DND-41 (cell line): Measurements from ENCODE around the gene KRTAP19-8.

Source experiments
- ATAC-seq: fragments of 200-7000 bp; cut with Tn5 transposase; 3 replicates; pipeline ENCODE4 v1.9.1; 2021; ENCODE audit warnings: low read depth; ENCODE audit not compliant: insufficient read depth
- DNase-seq: peaks from one replicate; pipeline ENCODE4 v3.0.0-alpha.2; 2020
- H2AFZ ChIP-seq: 2 replicates; pipeline ENCODE4 v1.6.0; 2012; ENCODE audit warnings: low read depth, low read length
- H3K27ac ChIP-seq: 2 replicates; pipeline ENCODE4 v1.5.1; 2012; ENCODE audit warnings: low read length, inconsistent platforms
- H3K27me3 ChIP-seq: fragments of 200-600 bp; sonication (generic); 2 replicates; pipeline ENCODE4 v1.6.0; 2012; ENCODE audit warnings: low read length, mild to moderate bottlenecking, inconsistent platforms; ENCODE audit not compliant: insufficient read depth, poor library complexity
- H3K36me3 ChIP-seq: 2 replicates; pipeline ENCODE4 v1.5.1; 2012; ENCODE audit warnings: low read length, inconsistent platforms; ENCODE audit not compliant: insufficient read depth
- H3K4me1 ChIP-seq: 2 replicates; pipeline ENCODE4 v1.5.1; 2012; ENCODE audit warnings: mild to moderate bottlenecking, low read length; ENCODE audit not compliant: insufficient read depth
- H3K4me2 ChIP-seq: 2 replicates; pipeline ENCODE4 v1.6.0; 2012; ENCODE audit warnings: mild to moderate bottlenecking, moderate library complexity, low read length, inconsistent platforms; ENCODE audit not compliant: insufficient read depth
- H3K4me3 ChIP-seq, 2 experiments: fragments of 200-600 bp in 1 of 2; shearing (Covaris generic) in 1 of 2; 2 replicates each; pipeline ENCODE4 v1.5.1; 2012 to 2016; ENCODE audit warnings: inconsistent platforms in 2 of 2, low read length in 2 of 2, mild to moderate bottlenecking in 2 of 2, low read depth in 1 of 2, moderate library complexity in 1 of 2
- H3K79me2 ChIP-seq: 2 replicates; pipeline ENCODE4 v1.6.0; 2012; ENCODE audit warnings: low read length, inconsistent platforms; ENCODE audit not compliant: insufficient read depth
- H3K9ac ChIP-seq: 2 replicates; pipeline ENCODE4 v1.6.0; 2012; ENCODE audit warnings: low read depth, mild to moderate bottlenecking, inconsistent platforms, low read length, moderate library complexity
- H3K9me3 ChIP-seq: 2 replicates; pipeline ENCODE4 v1.5.1; 2012; ENCODE audit warnings: low read length, moderate library complexity, mild to moderate bottlenecking, inconsistent platforms; ENCODE audit not compliant: insufficient read depth, severe bottlenecking
- H4K20me1 ChIP-seq: 2 replicates; pipeline ENCODE4 v1.6.0; 2012; ENCODE audit warnings: low read length; ENCODE audit not compliant: insufficient read depth
- CTCF ChIP-seq: IDR thresholded peaks from 2 replicates; pipeline ENCODE4 v1.5.1; 2012; ENCODE audit warnings: borderline replicate concordance, low read length, moderate library complexity, mild to moderate bottlenecking; ENCODE audit not compliant: poor library complexity, severe bottlenecking; ENCODE audit errors: extremely low read depth
- EZH2 ChIP-seq: IDR thresholded peaks from 3 replicates; pipeline ENCODE4 v1.6.1; 2012; ENCODE audit warnings: borderline replicate concordance, low read depth, mild to moderate bottlenecking, moderate library complexity, low read length, inconsistent platforms; ENCODE audit not compliant: severe bottlenecking

The KRTAP19-8 gene

GRCh38 chr21:31023680-31024079, 14.6 kb downstream of the KRTAP19-8 start:
- H3K27me3 ChIP-seq, result no peaks in the 10 kb centered on the region
- no peak overlapping the region for H2AFZ ChIP-seq
- no peaks in the 10 kb centered on the region for H4K20me1 ChIP-seq
- H3K79me2 ChIP-seq, result no peaks in the 10 kb centered on the region
- H3K4me2 ChIP-seq, result no peak overlapping the region
- H3K9me3 ChIP-seq, result no peaks in the 10 kb centered on the region
- H3K4me1 ChIP-seq, result no peaks in the 10 kb centered on the region
- no peak overlapping the region for H3K9ac ChIP-seq
- TF ChIP-seq CTCF, result no peak
- no peak for TF ChIP-seq EZH2
- H3K27ac ChIP-seq, result no peak overlapping the region
- DNase-seq (no peak), ATAC-seq (no peak)
- no peaks in the 10 kb centered on the region for H3K36me3 ChIP-seq
- no peak overlapping the region for H3K4me3 ChIP-seq

- no peak overlapping the region for H3K4me3 ChIP-seq
- H4K20me1 ChIP-seq, result no peaks in the 10 kb centered on the region
- H2AFZ ChIP-seq, result no peak overlapping the region
- DNase-seq (no peak), ATAC-seq (no peak)
- no peak overlapping the region for H3K27ac ChIP-seq
- no peaks in the 10 kb centered on the region for H3K9me3 ChIP-seq
- H3K79me2 ChIP-seq, result no peaks in the 10 kb centered on the region
- H3K9ac ChIP-seq, result no peak overlapping the region
- H3K27me3 ChIP-seq, result no peaks in the 10 kb centered on the region
- no peak overlapping the region for H3K4me2 ChIP-seq
- TF ChIP-seq EZH2, result no peak
- TF ChIP-seq CTCF, result no peak
- H3K36me3 ChIP-seq, result no peaks in the 10 kb centered on the region
- H3K4me1 ChIP-seq, result no peaks in the 10 kb centered on the region
Observed at GRCh38 chr21:31022306-31022705, 16.0 kb downstream of the KRTAP19-8 start.

GRCh38 chr21:31018232-31018631, 20.0 kb downstream of the KRTAP19-8 start:
- Histone ChIP-seq H3K9me3 (no peaks in the 10 kb centered on the region), H3K9ac (no peak overlapping the region), H3K4me2 (no peak overlapping the region), H4K20me1 (no peaks in the 10 kb centered on the region), H3K36me3 (no peaks in the 10 kb centered on the region), H3K4me3 (no peak overlapping the region), H3K4me1 (no peaks in the 10 kb centered on the region), H3K79me2 (no peaks in the 10 kb centered on the region), H2AFZ (no peak overlapping the region), H3K27me3 (no peaks in the 10 kb centered on the region), H3K27ac (no peak overlapping the region)
- no peak for ATAC-seq
- no peak for TF ChIP-seq EZH2
- no peak for TF ChIP-seq CTCF
- DNase-seq, result no peak

GRCh38 chr21:31014891-31015290, 23.4 kb downstream of the KRTAP19-8 start:
- no peak overlapping the region for H3K27ac ChIP-seq
- no peaks in the 10 kb centered on the region for H3K79me2 ChIP-seq
- H3K9ac ChIP-seq, result no peak overlapping the region
- H3K27me3 ChIP-seq, result no peaks in the 10 kb centered on the region
- ATAC-seq (no peak), DNase-seq (no peak)
- no peaks in the 10 kb centered on the region for H3K9me3 ChIP-seq
- no peak overlapping the region for H2AFZ ChIP-seq
- TF ChIP-seq CTCF, result no peak
- TF ChIP-seq EZH2, result no peak
- no peak overlapping the region for H3K4me3 ChIP-seq
- no peaks in the 10 kb centered on the region for H4K20me1 ChIP-seq
- no peaks in the 10 kb centered on the region for H3K4me1 ChIP-seq
- H3K4me2 ChIP-seq, result no peak overlapping the region
- H3K36me3 ChIP-seq, result no peaks in the 10 kb centered on the region
